ENCODE measurements around the gene COX7A2.

COX7A2 gene

DNA sequence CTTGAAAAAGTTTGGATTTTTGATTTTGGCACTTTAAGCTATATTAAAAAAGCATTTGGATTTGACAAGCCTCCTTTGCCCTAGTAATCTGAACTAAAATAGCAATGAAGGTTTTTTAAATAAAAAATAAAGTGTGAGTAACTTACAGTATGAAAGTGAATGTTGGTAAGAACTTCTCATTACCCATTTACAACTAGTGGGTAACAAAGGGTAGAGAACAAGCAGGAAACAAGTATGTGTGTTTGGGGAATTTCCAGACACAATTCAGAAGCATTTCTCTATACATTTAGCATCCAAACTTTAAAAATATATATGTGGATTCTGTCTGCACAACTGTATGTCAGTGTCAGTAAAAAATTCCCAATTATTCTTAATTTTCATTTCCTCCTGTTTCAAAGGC lies 38.1 kb upstream of the COX7A2 start:
- DNase-seq, result peak in 1 of 3 donors; percentile 24
- ChIA-PET POLR2A (no interaction called here), CTCF (interaction anchor here (1.3 to 2.1 kb wide), 4 partner anchors 11 to 20 kb away, joined by 3 to 4 read pairs (median 4); no protein-coding TSS in a partner anchor)
- peaks cover 14 to 53% (median 30%) of the 10 kb centered on the region in 4 experiments for H3K4me1 ChIP-seq (ENCODE audit: control extremely low read depth in 1 of 4, control insufficient read depth in 4 of 4, insufficient read depth in 4 of 4, low read length in 3 of 4)
- H3K36me3 ChIP-seq (ENCODE audit: control insufficient read depth in 4 of 4, insufficient read depth in 4 of 4, low read length in 3 of 4), result peaks cover 0 to 5% (median 0%) of the 10 kb centered on the region in 4 experiments
- no peak overlapping the region for H3K4me3 ChIP-seq (ENCODE audit: control insufficient read depth in 1 of 7, extremely low read depth in 1 of 7, insufficient read depth in 4 of 7, low read depth in 2 of 7, low read length in 6 of 7)
- peak overlapping the region in 1 of 2 experiments; percentile 31 for H3K27ac ChIP-seq (ENCODE audit: insufficient read depth in 1 of 2, low read depth in 1 of 2, low read length in 2 of 2, poor library complexity in 1 of 2, severe bottlenecking in 2 of 2)
- no peaks in the 10 kb centered on the region for H3K27me3 ChIP-seq (replicated peaks in 2 of 5; ENCODE audit: control insufficient read depth in 4 of 5, insufficient read depth in 5 of 5, low read length in 4 of 5)
- no peaks in the 10 kb centered on the region for H3K9me3 ChIP-seq (ENCODE audit: control extremely low read depth in 1 of 5, control insufficient read depth in 4 of 5, insufficient read depth in 2 of 5, low read depth in 1 of 5, low read length in 4 of 5)

DNA sequence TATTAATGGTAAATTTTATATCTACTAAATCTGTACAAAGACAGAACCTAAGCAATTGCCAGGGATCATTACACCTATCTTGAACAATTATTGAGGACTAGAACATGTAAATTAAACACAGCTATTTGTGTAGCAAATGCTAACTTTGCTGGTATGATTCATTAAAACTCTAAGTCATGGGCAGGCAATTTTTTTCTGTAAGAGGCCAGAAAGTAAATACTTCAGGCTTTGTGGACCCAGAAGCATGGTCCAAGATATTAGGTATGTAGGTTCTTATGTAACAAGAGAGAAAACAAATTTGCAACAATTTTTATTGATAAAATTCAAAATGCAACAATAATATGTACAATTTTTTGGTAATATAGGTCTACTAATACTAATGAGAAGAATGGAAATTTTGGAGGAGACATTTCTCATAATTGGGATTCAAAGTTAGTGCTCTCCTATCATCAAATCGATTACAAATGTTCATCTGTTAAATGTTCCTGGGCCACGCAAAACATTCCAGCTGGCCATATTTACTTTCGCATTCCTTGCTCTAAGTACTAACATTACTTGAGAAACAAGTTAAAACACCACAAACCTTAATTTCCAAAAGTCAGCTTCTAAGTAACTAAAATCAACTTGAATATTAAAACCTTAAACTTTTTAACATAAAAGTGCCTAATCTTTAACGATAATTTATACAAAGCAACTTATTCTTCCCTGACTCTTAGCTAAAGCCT lies 36.7 kb upstream of the COX7A2 start:
- H3K4me1 ChIP-seq (ENCODE audit: control extremely low read depth in 1 of 4, control insufficient read depth in 4 of 4, insufficient read depth in 4 of 4, low read length in 3 of 4), result peaks cover 8 to 44% (median 22%) of the 10 kb centered on the region in 4 experiments
- H3K4me3 ChIP-seq (ENCODE audit: control insufficient read depth in 1 of 7, extremely low read depth in 1 of 7, insufficient read depth in 4 of 7, low read depth in 2 of 7, low read length in 6 of 7), result no peak overlapping the region
- WGBS (ENCODE audit: insufficient coverage), result 100% methylated on average over 4 of the region's 4 CpGs

DNA sequence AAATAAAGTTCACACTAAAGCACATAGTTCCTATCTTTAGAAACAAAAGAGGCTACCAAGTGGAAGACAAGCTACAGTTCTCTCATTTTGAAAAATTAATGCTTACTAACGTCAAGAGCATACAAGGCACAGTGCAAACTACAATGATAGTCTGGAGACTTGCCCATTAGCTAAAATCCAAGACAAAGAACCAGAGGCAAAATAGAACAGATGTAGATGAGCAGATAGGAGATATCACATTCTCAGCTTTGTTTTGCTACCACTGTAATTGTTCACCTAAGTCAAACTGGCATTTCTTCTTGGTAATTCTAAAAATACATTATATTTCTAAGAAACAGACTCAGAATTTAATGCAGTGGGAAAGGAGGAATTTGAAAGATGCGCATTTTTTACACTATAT lies 35.8 kb upstream of the COX7A2 start:
- peaks cover 0 to 13% (median 0%) of the 10 kb centered on the region in 4 experiments for H3K36me3 ChIP-seq (ENCODE audit: control insufficient read depth in 4 of 4, insufficient read depth in 4 of 4, low read length in 3 of 4)
- H3K27me3 ChIP-seq (replicated peaks in 2 of 5; ENCODE audit: control insufficient read depth in 4 of 5, insufficient read depth in 5 of 5, low read length in 4 of 5), result no peaks in the 10 kb centered on the region
- peaks cover 8 to 43% (median 22%) of the 10 kb centered on the region in 4 experiments for H3K4me1 ChIP-seq (ENCODE audit: control extremely low read depth in 1 of 4, control insufficient read depth in 4 of 4, insufficient read depth in 4 of 4, low read length in 3 of 4)
- H3K9me3 ChIP-seq (ENCODE audit: control extremely low read depth in 1 of 5, control insufficient read depth in 4 of 5, insufficient read depth in 2 of 5, low read depth in 1 of 5, low read length in 4 of 5), result no peaks in the 10 kb centered on the region
- H3K4me3 ChIP-seq (ENCODE audit: control insufficient read depth in 1 of 7, extremely low read depth in 1 of 7, insufficient read depth in 4 of 7, low read depth in 2 of 7, low read length in 6 of 7), result no peak overlapping the region
- CTCF ChIA-PET, result interaction anchor here (1.9 to 3.0 kb wide), 2 partner anchors 9 to 12 kb away, joined by 6 to 14 read pairs; no protein-coding TSS in a partner anchor
- no CpG with 5 or more reads among the region's 2 CpGs for WGBS (ENCODE audit: insufficient coverage)
- no peak overlapping the region for H3K27ac ChIP-seq (ENCODE audit: insufficient read depth in 1 of 2, low read depth in 1 of 2, low read length in 2 of 2, poor library complexity in 1 of 2, severe bottlenecking in 2 of 2)
- POLR2A ChIA-PET, result no interaction called here
- DNase-seq, result peak in 1 of 3 donors; percentile 35

More for the DNA sequence above, 36.7 kb upstream of the COX7A2 start:
- H3K9me3 ChIP-seq (ENCODE audit: control extremely low read depth in 1 of 5, control insufficient read depth in 4 of 5, insufficient read depth in 2 of 5, low read depth in 1 of 5, low read length in 4 of 5), result no peaks in the 10 kb centered on the region
- no peak overlapping the region for H3K27ac ChIP-seq (ENCODE audit: insufficient read depth in 1 of 2, low read depth in 1 of 2, low read length in 2 of 2, poor library complexity in 1 of 2, severe bottlenecking in 2 of 2)
- H3K36me3 ChIP-seq (ENCODE audit: control insufficient read depth in 4 of 4, insufficient read depth in 4 of 4, low read length in 3 of 4), result peaks cover 0 to 12% (median 0%) of the 10 kb centered on the region in 4 experiments
- H3K27me3 ChIP-seq (replicated peaks in 2 of 5; ENCODE audit: control insufficient read depth in 4 of 5, insufficient read depth in 5 of 5, low read length in 4 of 5), result no peaks in the 10 kb centered on the region
- no peak for DNase-seq
- ChIA-PET POLR2A (no interaction called here), CTCF (interaction anchor here (1.3 to 3.0 kb wide), 3 partner anchors 10 to 18 kb away, joined by 3 to 14 read pairs (median 4); no protein-coding TSS in a partner anchor)

DNA sequence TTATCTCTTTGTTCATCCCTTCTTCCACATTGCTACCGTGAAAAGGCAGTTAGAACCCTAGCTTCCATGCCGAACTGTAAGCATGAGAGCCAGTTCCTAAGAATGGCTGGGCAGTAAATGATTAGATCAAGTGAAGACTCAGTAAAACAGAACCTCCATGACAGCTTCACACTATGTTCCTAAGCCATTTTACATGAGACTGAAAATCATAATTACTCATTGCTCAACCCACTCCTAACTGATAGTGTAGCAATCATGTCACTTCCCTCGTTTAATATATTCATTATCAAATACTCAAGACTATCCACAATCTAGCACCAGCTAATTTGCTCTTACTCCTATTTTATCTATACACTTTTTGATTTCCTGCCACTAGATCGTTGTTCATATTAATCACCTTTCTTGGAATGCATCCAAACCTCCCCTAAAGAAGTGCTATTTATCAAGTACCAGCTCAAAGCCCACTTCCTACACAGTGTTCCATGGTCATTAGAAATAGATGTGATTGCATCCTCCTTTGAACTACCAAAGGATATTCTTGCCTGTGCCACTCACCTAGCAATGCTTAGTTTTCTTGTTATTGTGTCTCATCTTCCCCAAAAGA lies 35.0 kb upstream of the COX7A2 start:
- DNase-seq, result peak in 1 of 3 donors; percentile 31
- CTCF ChIA-PET, result interaction anchor here (1.9 to 3.0 kb wide), 2 partner anchors 8 to 11 kb away, joined by 6 to 14 read pairs; no protein-coding TSS in a partner anchor
- 49% methylated on average over 4 of the region's 4 CpGs for WGBS (ENCODE audit: insufficient coverage)
- peaks cover 6 to 39% (median 19%) of the 10 kb centered on the region in 4 experiments for H3K4me1 ChIP-seq (ENCODE audit: control extremely low read depth in 1 of 4, control insufficient read depth in 4 of 4, insufficient read depth in 4 of 4, low read length in 3 of 4)
- no peaks in the 10 kb centered on the region for H3K27me3 ChIP-seq (replicated peaks in 2 of 5; ENCODE audit: control insufficient read depth in 4 of 5, insufficient read depth in 5 of 5, low read length in 4 of 5)
- H3K27ac ChIP-seq (ENCODE audit: insufficient read depth in 1 of 2, low read depth in 1 of 2, low read length in 2 of 2, poor library complexity in 1 of 2, severe bottlenecking in 2 of 2), result no peak overlapping the region
- no peak overlapping the region for H3K4me3 ChIP-seq (ENCODE audit: control insufficient read depth in 1 of 7, extremely low read depth in 1 of 7, insufficient read depth in 4 of 7, low read depth in 2 of 7, low read length in 6 of 7)
- H3K9me3 ChIP-seq (ENCODE audit: control extremely low read depth in 1 of 5, control insufficient read depth in 4 of 5, insufficient read depth in 2 of 5, low read depth in 1 of 5, low read length in 4 of 5), result peaks cover 0 to under 1% (median 0%) of the 10 kb centered on the region in 5 experiments
- peaks cover 0 to 18% (median 0%) of the 10 kb centered on the region in 4 experiments for H3K36me3 ChIP-seq (ENCODE audit: control insufficient read depth in 4 of 4, insufficient read depth in 4 of 4, low read length in 3 of 4)
- POLR2A ChIA-PET, result interaction anchor here (1.0 kb wide), 1 partner anchor 35 kb away, joined by 3 read pairs; the partner anchor contains the start of gene COX7A2

DNA sequence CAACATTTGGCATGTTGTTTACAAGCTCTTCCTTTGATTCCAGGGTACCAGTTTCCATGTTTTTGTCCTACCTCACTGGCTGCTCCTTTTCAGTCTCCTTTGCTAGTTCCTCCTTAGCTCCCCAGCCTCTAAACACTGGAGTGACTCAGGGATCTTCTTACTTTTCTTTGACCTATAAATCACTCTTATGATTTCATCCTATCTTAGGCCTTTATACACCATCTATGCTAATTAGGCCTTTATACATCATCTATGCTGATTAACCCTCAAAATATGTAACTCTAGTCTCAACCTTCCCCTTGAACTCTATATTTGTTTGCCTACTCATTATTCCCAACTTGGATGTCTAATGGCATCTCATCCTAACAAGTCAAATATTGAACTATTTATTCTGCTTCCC lies 31.5 kb upstream of the COX7A2 start:
- peak in 2 of 3 donors; percentile 19 to 28 for DNase-seq
- Histone ChIP-seq H3K4me1 (ENCODE audit: control extremely low read depth in 1 of 4, control insufficient read depth in 4 of 4, insufficient read depth in 4 of 4, low read length in 3 of 4) (peaks cover 0 to 17% (median 4%) of the 10 kb centered on the region in 4 experiments), H3K27me3 (replicated peaks in 2 of 5; ENCODE audit: control insufficient read depth in 4 of 5, insufficient read depth in 5 of 5, low read length in 4 of 5) (no peaks in the 10 kb centered on the region), H3K4me3 (ENCODE audit: control insufficient read depth in 1 of 7, extremely low read depth in 1 of 7, insufficient read depth in 4 of 7, low read depth in 2 of 7, low read length in 6 of 7) (no peak overlapping the region), H3K27ac (ENCODE audit: insufficient read depth in 1 of 2, low read depth in 1 of 2, low read length in 2 of 2, poor library complexity in 1 of 2, severe bottlenecking in 2 of 2) (no peak overlapping the region), H3K36me3 (ENCODE audit: control insufficient read depth in 4 of 4, insufficient read depth in 4 of 4, low read length in 3 of 4) (peaks cover 3 to 38% (median 12%) of the 10 kb centered on the region in 4 experiments), H3K9me3 (ENCODE audit: control extremely low read depth in 1 of 5, control insufficient read depth in 4 of 5, insufficient read depth in 2 of 5, low read depth in 1 of 5, low read length in 4 of 5) (peaks cover 0 to 12% (median 4%) of the 10 kb centered on the region in 5 experiments)
- ChIA-PET CTCF (interaction anchor here (1.3 to 1.7 kb wide), 2 partner anchors 9 to 15 kb away, joined by 3 to 6 read pairs; no protein-coding TSS in a partner anchor), POLR2A (interaction anchor here (1.8 kb wide), 1 partner anchor 9 kb away, joined by 5 read pairs; the partner anchor contains the start of gene TMEM30A)

DNA sequence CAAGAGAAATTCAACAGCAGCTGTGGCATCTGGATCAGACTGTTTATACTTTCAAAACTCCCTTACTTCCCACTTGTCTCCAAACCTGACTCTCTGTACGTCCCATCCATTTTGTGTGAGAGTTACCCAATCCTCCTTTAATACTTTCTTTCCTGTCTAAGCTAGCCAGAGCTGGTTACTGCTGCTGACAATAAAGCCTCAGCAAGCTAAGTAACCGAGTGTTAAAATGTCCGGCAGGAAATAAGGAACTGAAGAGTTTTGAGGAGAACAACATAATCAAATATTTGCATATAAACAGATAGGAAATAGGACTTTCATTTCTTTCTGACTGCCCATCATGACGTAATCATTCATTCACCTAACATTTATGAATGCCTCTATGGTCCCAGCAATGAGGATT lies 29.4 kb upstream of the COX7A2 start:
- Histone ChIP-seq H3K4me3 (ENCODE audit: control insufficient read depth in 1 of 7, extremely low read depth in 1 of 7, insufficient read depth in 4 of 7, low read depth in 2 of 7, low read length in 6 of 7) (no peak overlapping the region), H3K27ac (ENCODE audit: insufficient read depth in 1 of 2, low read depth in 1 of 2, low read length in 2 of 2, poor library complexity in 1 of 2, severe bottlenecking in 2 of 2) (no peak overlapping the region), H3K4me1 (ENCODE audit: control extremely low read depth in 1 of 4, control insufficient read depth in 4 of 4, insufficient read depth in 4 of 4, low read length in 3 of 4) (peaks cover 0 to 1% (median 0%) of the 10 kb centered on the region in 4 experiments), H3K27me3 (replicated peaks in 2 of 5; ENCODE audit: control insufficient read depth in 4 of 5, insufficient read depth in 5 of 5, low read length in 4 of 5) (no peaks in the 10 kb centered on the region), H3K36me3 (ENCODE audit: control insufficient read depth in 4 of 4, insufficient read depth in 4 of 4, low read length in 3 of 4) (peaks cover 3 to 33% (median 12%) of the 10 kb centered on the region in 4 experiments), H3K9me3 (ENCODE audit: control extremely low read depth in 1 of 5, control insufficient read depth in 4 of 5, insufficient read depth in 2 of 5, low read depth in 1 of 5, low read length in 4 of 5) (peaks cover 0 to 12% (median 4%) of the 10 kb centered on the region in 5 experiments)
- CTCF ChIA-PET, result interaction anchor here (0.8 kb wide), 1 partner anchor 24 kb away, joined by 4 read pairs; no protein-coding TSS in a partner anchor
- POLR2A ChIA-PET, result no interaction called here
- WGBS (ENCODE audit: insufficient coverage), result 83% methylated on average over 1 of the region's 4 CpGs
- DNase-seq, result no peak

All from common myeloid progenitor, CD34-positive (primary cell).